Neuron (in vitro differentiated cells): ENCODE results near the gene NCOR1.
"Not testable (repeated sequence)": the region's sequence is repeated elsewhere in the genome, so short reads cannot be mapped to it uniquely, and the experiment has no call there.

ENCODE experiments used
- H2AFZ ChIP-seq: one replicate; pipeline ENCODE4 v1.6.1; 2013; ENCODE audit warnings: low read depth, mild to moderate bottlenecking, inconsistent platforms, low read length, moderate library complexity
- H3K27me3 ChIP-seq: one replicate; pipeline ENCODE4 v1.6.1; 2013; ENCODE audit warnings: low read length; ENCODE audit not compliant: insufficient read depth
- H3K36me3 ChIP-seq: one replicate; pipeline ENCODE4 v1.6.1; 2013; ENCODE audit warnings: low read length; ENCODE audit not compliant: insufficient read depth
- H3K4me1 ChIP-seq: one replicate; pipeline ENCODE4 v1.6.1; 2013; ENCODE audit warnings: low read length; ENCODE audit not compliant: insufficient read depth
- H3K4me3 ChIP-seq: 2 replicates; pipeline ENCODE4 v1.5.1; 2013; ENCODE audit warnings: mild to moderate bottlenecking, low read length, moderate library complexity
- H3K9me3 ChIP-seq: one replicate; pipeline ENCODE4 v1.6.1; 2013; ENCODE audit warnings: low read length

The NCOR1 gene

GRCh38 chr17:16121915-16122314, 93.4 kb downstream of the NCOR1 start:
- no peak overlapping the region for H3K4me3 ChIP-seq
- peaks cover 78% of the 10 kb centered on the region for H3K36me3 ChIP-seq
- H3K27me3 ChIP-seq = no peaks in the 10 kb centered on the region
- no peak overlapping the region for H2AFZ ChIP-seq
- H3K4me1 ChIP-seq = no peaks in the 10 kb centered on the region
- peaks cover 2% of the 10 kb centered on the region for H3K9me3 ChIP-seq

- Histone ChIP-seq H3K27me3 (no peaks in the 10 kb centered on the region), H3K4me3 (no peak overlapping the region), H3K4me1 (no peaks in the 10 kb centered on the region), H3K36me3 (peaks cover 79% of the 10 kb centered on the region), H2AFZ (no peak overlapping the region), H3K9me3 (peaks cover 3% of the 10 kb centered on the region)
These were observed 94.4 kb downstream of the NCOR1 start for GRCh38 chr17:16120937-16121336.

- Histone ChIP-seq H3K27me3 (no peaks in the 10 kb centered on the region), H3K9me3 (peaks cover 21% of the 10 kb centered on the region), H2AFZ (no peak overlapping the region), H3K4me1 (no peaks in the 10 kb centered on the region), H3K36me3 (peaks cover 72% of the 10 kb centered on the region), H3K4me3 (no peak overlapping the region)
These were observed 98.2 kb downstream of the NCOR1 start for GRCh38 chr17:16117149-16117548.

GRCh38 chr17:16115077-16115698, 100.1 kb downstream of the NCOR1 start:
- Histone ChIP-seq H3K36me3 (peaks cover 55% of the 10 kb centered on the region), H3K9me3 (peaks cover 21% of the 10 kb centered on the region)
- not testable (repeated sequence) for H2AFZ ChIP-seq, H3K4me1 ChIP-seq, H3K4me3 ChIP-seq, H3K27me3 ChIP-seq

- Histone ChIP-seq H2AFZ (no peak overlapping the region), H3K27me3 (no peaks in the 10 kb centered on the region), H3K36me3 (peaks cover 40% of the 10 kb centered on the region), H3K4me1 (no peaks in the 10 kb centered on the region), H3K9me3 (peaks cover 3% of the 10 kb centered on the region), H3K4me3 (no peak overlapping the region)
These were observed 106.5 kb downstream of the NCOR1 start for GRCh38 chr17:16108871-16109270.

GRCh38 chr17:16108386-16108785, 106.9 kb downstream of the NCOR1 start:
- H3K4me1 ChIP-seq = no peaks in the 10 kb centered on the region
- H3K36me3 ChIP-seq = peaks cover 43% of the 10 kb centered on the region
- H3K4me3 ChIP-seq = no peak overlapping the region
- peaks cover 3% of the 10 kb centered on the region for H3K9me3 ChIP-seq
- H3K27me3 ChIP-seq = no peaks in the 10 kb centered on the region
- H2AFZ ChIP-seq = no peak overlapping the region

- Histone ChIP-seq H3K4me3 (no peak overlapping the region), H3K4me1 (no peaks in the 10 kb centered on the region), H2AFZ (no peak overlapping the region), H3K9me3 (no peaks in the 10 kb centered on the region), H3K27me3 (no peaks in the 10 kb centered on the region), H3K36me3 (peaks cover 44% of the 10 kb centered on the region)
These were observed 108.1 kb downstream of the NCOR1 start for GRCh38 chr17:16107165-16107770.

GRCh38 chr17:16106161-16106891, 109.0 kb downstream of the NCOR1 start:
- no peaks in the 10 kb centered on the region for H3K27me3 ChIP-seq
- no peaks in the 10 kb centered on the region for H3K9me3 ChIP-seq
- H3K36me3 ChIP-seq = peaks cover 53% of the 10 kb centered on the region
- H3K4me3 ChIP-seq = no peak overlapping the region
- H2AFZ ChIP-seq = no peak overlapping the region
- no peaks in the 10 kb centered on the region for H3K4me1 ChIP-seq

GRCh38 chr17:16104189-16104588, 111.1 kb downstream of the NCOR1 start:
- Histone ChIP-seq H3K4me3 (no peak overlapping the region), H3K27me3 (no peaks in the 10 kb centered on the region), H3K9me3 (no peaks in the 10 kb centered on the region), H3K4me1 (no peaks in the 10 kb centered on the region), H2AFZ (no peak overlapping the region), H3K36me3 (peaks cover 69% of the 10 kb centered on the region)

- Histone ChIP-seq H3K4me1 (no peaks in the 10 kb centered on the region), H2AFZ (no peak overlapping the region), H3K9me3 (peaks cover 8% of the 10 kb centered on the region), H3K27me3 (no peaks in the 10 kb centered on the region), H3K4me3 (no peak overlapping the region), H3K36me3 (peaks cover 81% of the 10 kb centered on the region)
These were observed 113.9 kb downstream of the NCOR1 start for GRCh38 chr17:16101440-16101839.

- Histone ChIP-seq H2AFZ (no peak overlapping the region), H3K9me3 (peaks cover 8% of the 10 kb centered on the region), H3K4me1 (no peaks in the 10 kb centered on the region), H3K27me3 (no peaks in the 10 kb centered on the region), H3K4me3 (no peak overlapping the region), H3K36me3 (peaks cover 79% of the 10 kb centered on the region)
These were observed 114.5 kb downstream of the NCOR1 start for GRCh38 chr17:16100737-16101400.

- no peak overlapping the region for H3K4me3 ChIP-seq
- no peaks in the 10 kb centered on the region for H3K4me1 ChIP-seq
- H3K36me3 ChIP-seq = peaks cover 60% of the 10 kb centered on the region
- H3K9me3 ChIP-seq = peaks cover 3% of the 10 kb centered on the region
- H3K27me3 ChIP-seq = no peaks in the 10 kb centered on the region
- no peak overlapping the region for H2AFZ ChIP-seq
These were observed 123.6 kb downstream of the NCOR1 start for GRCh38 chr17:16091773-16092172.

GRCh38 chr17:16086957-16087356, 128.4 kb downstream of the NCOR1 start:
- Histone ChIP-seq H3K9me3 (peaks cover 10% of the 10 kb centered on the region), H3K36me3 (peaks cover 69% of the 10 kb centered on the region), H3K4me3 (no peak overlapping the region), H3K4me1 (no peaks in the 10 kb centered on the region), H3K27me3 (no peaks in the 10 kb centered on the region), H2AFZ (no peak overlapping the region)
